Psoas muscle (tissue), 8 donors: ENCODE data around the gene AACS. TPM values are rescaled to one million over a fixed set of nuclear protein-coding genes. Genes with fewer than 3 reads are reported as not detected.
A peak's percentile ranks its signal among the peaks of the same experiment; 100 is the strongest.

ENCODE experiments used
- ATAC-seq, 4 donors: fragments of 200-7000 bp; cut with Tn5 transposase; one replicate each; pipeline ENCODE4 v1.9.1; 2020; ENCODE audit warnings: moderate library complexity in 3 of 4, mild to moderate bottlenecking in 2 of 4
- DNase-seq, 2 donors: peaks; one replicate each; pipeline ENCODE4 v3.0.0-alpha.2; 2020
- H3K27ac ChIP-seq: fragments of 200-600 bp; one replicate; pipeline ENCODE4 v1.8.0; 2022
- H3K27me3 ChIP-seq, 3 donors: fragments of 200-600 bp in 1 of 3; one replicate each; pipeline versions ENCODE4 v1.6.1 to v1.8.0; 2013 to 2022; ENCODE audit warnings: low read length in 2 of 3, mild to moderate bottlenecking in 2 of 3, moderate library complexity in 1 of 3; ENCODE audit not compliant: insufficient read depth in 3 of 3
- H3K36me3 ChIP-seq, 2 donors: fragments of 200-600 bp in 1 of 2; one replicate each; pipeline versions ENCODE4 v1.6.1 to v1.8.0; 2013 to 2022; ENCODE audit warnings: low read depth in 1 of 2, mild to moderate bottlenecking in 1 of 2, moderate library complexity in 1 of 2; ENCODE audit not compliant: insufficient read depth in 1 of 2
- H3K4me1 ChIP-seq: fragments of 200-600 bp; one replicate; pipeline ENCODE4 v1.8.0; 2022
- H3K4me3 ChIP-seq: fragments of 200-600 bp; one replicate; pipeline ENCODE4 v1.8.0; 2022; ENCODE audit warnings: mild to moderate bottlenecking
- H3K9me3 ChIP-seq: fragments of 200-600 bp; one replicate; pipeline ENCODE4 v1.8.0; 2022
- CTCF ChIP-seq: fragments of 200-600 bp; IDR thresholded peaks from one replicate; pipeline ENCODE4 v1.8.0; 2022; ENCODE audit warnings: antibody characterized with exemption
- WGBS, 3 donors: extraction: QIAGEN DNeasy Blood & Tissue Kit; methylation state at CpG; one replicate each; pipeline versions ENCODE4 v1.1.6 to v1.1.7; 2013; 5-methylcytosine and 5-hydroxymethylcytosine counted together
- intact Hi-C, 2 donors: fragments of 100-400 bp; cut with DNase I; formaldehyde crosslinking; loops; one replicate each; pipeline versions ENCODE4 v1.11.0 to v1.14.2; 2022
- polyA plus RNA-seq, 3 donors: library from polyadenylated mRNA; stranded (reverse); fragments of 200-250 nt; gene quantifications; one replicate each; pipeline ENCODE4 v1.2.3, GENCODE V29; 2013
- total RNA-seq, 4 donors: library from RNA; stranded (reverse); fragmentation: NEBNext Ultra II Directional in 2 of 4; extraction: Animal tissue kit (Norgen Biotek cat#: 25700) in 2 of 4; gene quantifications; one replicate each; pipeline versions ENCODE4 v1.2.1 to v1.2.4, GENCODE V29; 2021 to 2023
- donor health status: healthy with polysubstance abuse.
- donor health status: DM: no; HTN: no; CAD: no; lungs with moderate emphysema.
- donor health status: Bipolar disorder and iron deficiency.
- donor health status: healthy.
- donor health status: DM: yes; HTN: yes; CAD: no.
- donor health status: DM: no; HTN: no; CAD: no.
- donor health status: DM: no; HTN: no; CAD: no.
- donor health status: DM: yes; HTN: yes; CAD: no.

Gene AACS
- total and polyA plus RNA-seq, 7 donors, result 3.2 to 9.5 (median 5.7) TPM

- Histone ChIP-seq H3K27me3 (no peaks in the 10 kb centered on the region), H3K36me3 (no peaks in the 10 kb centered on the region), H3K4me3 (peak overlapping the region; percentile 88), H3K4me1 (peaks cover 12% of the 10 kb centered on the region), H3K9me3 (no peaks in the 10 kb centered on the region), H3K27ac (no peak overlapping the region)
- no peak for ATAC-seq
- WGBS, 3 donors, result 56 to 66% (median 60%) methylated on average over 5 of the region's 5 CpGs
- no peak for TF ChIP-seq CTCF
- intact Hi-C loops, result loop anchor here in 1 of 2 donors (2.0 kb wide), 1 partner anchor 16 kb away; no protein-coding TSS in a partner anchor
- no peak for DNase-seq
Observed at GRCh38 chr12:125064492-125064891, 743 bp upstream of the AACS start.

DNA sequence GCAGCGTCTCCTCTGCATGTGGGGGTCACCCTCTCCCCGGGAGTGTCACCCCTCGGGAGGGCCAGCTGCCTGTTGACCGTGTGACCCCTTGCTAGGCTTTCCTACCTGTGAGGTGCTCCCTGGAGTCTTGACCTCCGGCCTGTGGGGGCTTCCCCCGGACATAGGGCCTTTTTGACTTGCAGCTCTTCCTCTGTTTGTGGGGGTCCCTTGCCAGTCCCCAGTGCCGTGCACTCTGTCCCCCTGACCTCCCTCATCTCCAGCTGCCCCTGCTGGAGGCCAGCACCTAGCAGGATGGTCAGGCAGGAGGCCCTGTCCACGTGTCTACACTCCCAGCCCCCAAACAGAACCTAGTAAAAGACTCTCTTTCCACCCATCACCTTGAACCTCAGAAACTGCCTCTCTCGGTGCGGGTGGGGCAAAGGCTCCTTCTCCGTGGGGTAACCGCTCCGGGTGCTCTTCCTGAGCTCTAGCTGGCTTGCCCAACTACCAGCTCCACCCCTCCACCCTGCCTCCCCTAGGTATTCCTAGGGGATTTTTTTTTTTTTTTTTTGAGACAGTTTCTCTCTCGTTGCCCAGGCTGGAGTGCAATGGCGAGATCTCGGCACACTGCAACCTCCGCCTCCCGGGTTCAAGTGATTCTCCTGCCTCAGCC is 810 bp downstream of the AACS start:
- no peak for TF ChIP-seq CTCF
- no peak for DNase-seq

DNA sequence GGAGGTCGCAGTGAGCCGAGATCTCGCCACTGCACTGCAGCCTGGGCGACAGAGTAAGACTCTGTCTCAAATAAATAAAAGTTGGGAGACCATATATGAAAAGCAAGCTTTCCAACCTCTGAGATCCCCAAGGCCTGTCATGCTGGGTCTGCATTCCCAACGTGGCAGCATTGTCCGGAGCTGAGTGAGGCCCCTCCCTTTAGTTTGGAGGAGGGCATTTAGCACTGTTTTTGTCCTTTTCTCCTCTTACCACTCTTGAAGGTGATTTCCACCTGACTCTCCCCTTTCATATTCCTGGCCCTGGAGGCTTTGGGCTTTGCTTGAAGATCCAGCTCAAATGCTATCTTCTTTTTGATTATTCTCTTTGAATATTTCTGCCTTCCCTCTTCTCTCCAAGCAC is 3.2 kb downstream of the AACS start:
- no peak for ATAC-seq
- Histone ChIP-seq H3K36me3 (no peaks in the 10 kb centered on the region), H3K9me3 (no peaks in the 10 kb centered on the region), H3K27me3 (no peaks in the 10 kb centered on the region), H3K4me3 (no peak overlapping the region), H3K27ac (no peak overlapping the region), H3K4me1 (peaks cover 15% of the 10 kb centered on the region)
- no peak for TF ChIP-seq CTCF
- DNase-seq, result no peak
- 81 to 90% (median 86%) methylated on average over 6 of the region's 6 CpGs for WGBS, 3 donors
- intact Hi-C loops, result no loop called here

More for the DNA sequence above, 810 bp downstream of the AACS start:
- peak overlapping the region; percentile 72 for H3K27ac ChIP-seq
- H3K4me1 ChIP-seq, result peaks cover 15% of the 10 kb centered on the region
- intact Hi-C loops, result loop anchor here in 1 of 2 donors (2.0 kb wide), 1 partner anchor 17 kb away; no protein-coding TSS in a partner anchor
- 54 to 59% (median 57%) methylated on average over 18 of the region's 18 CpGs for WGBS, 3 donors
- no peak for ATAC-seq
- H3K27me3 ChIP-seq, result no peaks in the 10 kb centered on the region
- H3K4me3 ChIP-seq, result peak overlapping the region; percentile 88
- no peaks in the 10 kb centered on the region for H3K36me3 ChIP-seq
- no peaks in the 10 kb centered on the region for H3K9me3 ChIP-seq

DNA sequence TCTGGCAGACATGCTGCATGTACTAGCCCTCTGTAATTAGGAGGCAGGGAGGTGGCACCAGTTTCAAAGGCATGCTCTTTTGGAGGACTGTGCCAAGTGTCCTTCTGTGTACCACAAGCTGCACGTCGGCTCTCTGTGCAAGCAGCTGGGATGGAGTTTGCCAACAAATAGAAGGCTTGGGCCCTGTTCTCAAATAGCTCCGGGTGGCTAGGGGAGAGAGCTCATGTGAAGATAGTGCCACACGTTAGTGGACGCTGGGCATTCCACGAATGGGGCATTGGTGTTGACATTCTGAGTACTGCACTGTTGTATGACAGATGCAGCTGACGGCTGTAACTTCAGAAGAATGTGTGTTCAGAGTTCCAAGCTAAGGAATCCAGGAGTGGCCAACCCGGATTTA is 4.4 kb downstream of the AACS start:
- Histone ChIP-seq H3K4me3 (no peak overlapping the region), H3K9me3 (no peaks in the 10 kb centered on the region), H3K27ac (no peak overlapping the region), H3K36me3 (no peaks in the 10 kb centered on the region), H3K4me1 (peaks cover 15% of the 10 kb centered on the region), H3K27me3 (no peaks in the 10 kb centered on the region)
- TF ChIP-seq CTCF, result no peak
- intact Hi-C loops, result no loop called here
- DNase-seq (no peak), ATAC-seq (peak in 3 of 4 donors; percentile 18 to 29 (median 21))
- 16 to 46% (median 24%) methylated on average over 8 of the region's 8 CpGs for WGBS, 3 donors

- WGBS, 3 donors, result 77 to 86% (median 84%) methylated on average over 6 of the region's 6 CpGs
- H3K36me3 ChIP-seq, result no peaks in the 10 kb centered on the region
Observed at GRCh38 chr12:125070112-125070511, 4.9 kb downstream of the AACS start.

More at GRCh38 chr12:125070112-125070511, 4.9 kb downstream of the AACS start:
- Histone ChIP-seq H3K27ac (no peak overlapping the region), H3K27me3 (no peaks in the 10 kb centered on the region), H3K4me3 (no peak overlapping the region), H3K9me3 (no peaks in the 10 kb centered on the region), H3K4me1 (peaks cover 15% of the 10 kb centered on the region)
- TF ChIP-seq CTCF, result no peak
- DNase-seq, result no peak
- ATAC-seq, result no peak
- intact Hi-C loops, result no loop called here
